GM12878 (cell line): ENCODE measurements around the gene GRIK2. TPM values are rescaled to one million over a fixed set of nuclear protein-coding genes. Genes with fewer than 3 reads are reported as not detected.

ENCODE experiments used
- ATAC-seq: fragments of 200-7000 bp; cut with Tn5 transposase; 3 replicates; pipeline ENCODE4 v1.9.1; 2020; ENCODE audit warnings: mild to moderate bottlenecking, moderate library complexity
- BruUV-seq: library from RNA; stranded (reverse); fragments of 400-500 nt; replicated peaks from 2 replicates; lab custom pipeline; 2021; lab: Mats Ljungman, UMichigan
- CTCF ChIA-PET: fragments of 300-600 bp; sonication (Branson Sonifier 250); formaldehyde crosslinking; extraction: SDS; loops from one replicate; lab custom pipeline; 2021; ENCODE audit warnings: inconsistent platforms; lab: Yijun Ruan, JAX
- POLR2A ChIA-PET: fragments of 350-600 bp; formaldehyde crosslinking; extraction: SDS; loops from one replicate; lab custom pipeline; 2021; ENCODE audit warnings: inconsistent platforms; lab: Charles Lee
- RAD21 ChIA-PET: fragments of 300-600 bp; sonication (Branson Sonifier 250); formaldehyde crosslinking; loops from one replicate; lab custom pipeline; 2023; ENCODE audit warnings: antibody characterized with exemption; ENCODE audit not compliant: unreplicated experiment; lab: Charles Lee
- SMC1A ChIA-PET: fragments of 300-600 bp; sonication (Branson Sonifier 250); formaldehyde crosslinking; loops from one replicate; lab custom pipeline; 2023; ENCODE audit not compliant: unreplicated experiment, uncharacterized antibody; lab: Charles Lee
- DNase-seq: peaks from one replicate; pipeline ENCODE4 v3.0.0-alpha.2; 2011; ENCODE audit warnings: low read depth, low spot score
- FAIRE-seq: peaks from 3 replicates; lab custom pipeline; 2011; peaks lifted over from hg19 to GRCh38; lab: Jason Lieb, UNC
- H2AFZ ChIP-seq: 2 replicates; pipeline ENCODE4 v1.6.0; 2011; ENCODE audit warnings: low read depth, low read length, control low read depth; ENCODE audit not compliant: control insufficient read depth
- H3K27ac ChIP-seq: 2 replicates; pipeline ENCODE4 v1.5.1; 2011; ENCODE audit warnings: control low read depth; ENCODE audit not compliant: control insufficient read depth, insufficient read depth
- H3K27me3 ChIP-seq, 2 experiments: replicated peaks in 1 of 2; 2 replicates each; pipeline versions ENCODE4 v1.6.0 to v1.6.1; 2011; ENCODE audit warnings: low read length in 1 of 2; ENCODE audit not compliant: control insufficient read depth in 2 of 2, insufficient read depth in 2 of 2
- H3K36me3 ChIP-seq, 2 experiments: 2 replicates each; pipeline ENCODE4 v1.5.1; 2011; ENCODE audit warnings: low read length in 1 of 2; ENCODE audit not compliant: control insufficient read depth in 2 of 2, insufficient read depth in 2 of 2
- H3K4me1 ChIP-seq: 2 replicates; pipeline ENCODE4 v1.6.1; 2011; ENCODE audit warnings: mild to moderate bottlenecking, low read length, moderate library complexity, mixed read lengths; ENCODE audit not compliant: control insufficient read depth, insufficient read depth
- H3K4me2 ChIP-seq: 2 replicates; pipeline ENCODE4 v1.6.0; 2011; ENCODE audit warnings: control low read depth; ENCODE audit not compliant: control insufficient read depth, insufficient read depth
- H3K4me3 ChIP-seq: fragments of 200-600 bp; sonication (generic); 2 replicates; pipeline ENCODE4 v1.5.1; 2016
- H3K79me2 ChIP-seq: 2 replicates; pipeline ENCODE4 v1.6.0; 2011; ENCODE audit warnings: low read length; ENCODE audit not compliant: control insufficient read depth, insufficient read depth
- H3K9ac ChIP-seq: 2 replicates; pipeline ENCODE4 v1.8.0; 2011; ENCODE audit warnings: low read length, control low read depth, mixed read lengths; ENCODE audit not compliant: control insufficient read depth, insufficient read depth
- H3K9me3 ChIP-seq: replicated peaks from 3 replicates; pipeline ENCODE4 v1.5.1; 2011; ENCODE audit warnings: mild to moderate bottlenecking, low read length; ENCODE audit not compliant: control insufficient read depth, insufficient read depth
- H4K20me1 ChIP-seq: 2 replicates; pipeline ENCODE4 v1.6.0; 2011; ENCODE audit not compliant: control insufficient read depth, insufficient read depth
- ATF2 ChIP-seq: IDR thresholded peaks from 2 replicates; pipeline ENCODE4 v1.6.1; 2012; ENCODE audit warnings: low read length, inconsistent platforms
- BHLHE40 ChIP-seq, 2 experiments: fragments of 450-650 bp in 1 of 2; IDR thresholded peaks; 2 replicates each; pipeline ENCODE4 v1.6.1; 2011 to 2017; ENCODE audit warnings: low read depth in 2 of 2, borderline replicate concordance in 1 of 2, improper control_type of control experiment in 1 of 2, low read length in 1 of 2, mild to moderate bottlenecking in 1 of 2
- HCFC1 ChIP-seq: fragments of 150-350 bp; IDR thresholded peaks from 2 replicates; pipeline ENCODE4 v1.6.1; 2014; ENCODE audit warnings: low read length
- NFIC ChIP-seq: IDR thresholded peaks from 2 replicates; pipeline ENCODE4 v1.6.1; 2012; ENCODE audit warnings: low read depth, mild to moderate bottlenecking, inconsistent platforms, low read length, moderate library complexity
- NFXL1 ChIP-seq: fragments of 450-650 bp; IDR thresholded peaks from 2 replicates; pipeline ENCODE4 v1.6.1; 2017; ENCODE audit warnings: antibody characterized with exemption, mild to moderate bottlenecking, borderline replicate concordance
- NR2F1 ChIP-seq: fragments of 450-650 bp; conservative IDR thresholded peaks from 2 replicates; pipeline ENCODE4 v1.6.1; 2017; ENCODE audit warnings: mild to moderate bottlenecking
- PAX5 ChIP-seq: IDR thresholded peaks from 2 replicates; pipeline ENCODE4 v1.6.1; 2011; ENCODE audit warnings: low read depth, low read length, borderline replicate concordance
- POLR2AphosphoS2 ChIP-seq: IDR thresholded peaks from 2 replicates; pipeline ENCODE4 v1.6.1; 2011; ENCODE audit warnings: low read depth, mild to moderate bottlenecking, low read length, improper control_type of control experiment, moderate library complexity
- RAD51 ChIP-seq: fragments of 450-650 bp; IDR thresholded peaks from 2 replicates; pipeline ENCODE4 v1.6.1; 2016; ENCODE audit warnings: moderate library complexity, mild to moderate bottlenecking, inconsistent platforms
- RCOR1 ChIP-seq: conservative IDR thresholded peaks from 2 replicates; pipeline ENCODE4 v1.6.1; 2012; ENCODE audit warnings: low read depth, low read length, improper control_type of control experiment
- SP1 ChIP-seq: IDR thresholded peaks from one replicate; pipeline ENCODE4 v1.6.1; 2011; ENCODE audit warnings: low read depth, low read length
- TAF1 ChIP-seq: IDR thresholded peaks from 2 replicates; pipeline ENCODE4 v1.6.1; 2011; ENCODE audit warnings: mild to moderate bottlenecking, low read depth, low read length, borderline replicate concordance
- TCF7 ChIP-seq: IDR thresholded peaks from 2 replicates; pipeline ENCODE4 v1.6.1; 2014; ENCODE audit warnings: antibody characterized with exemption, borderline replicate concordance
- WRNIP1 ChIP-seq: IDR thresholded peaks from 2 replicates; pipeline ENCODE4 v1.6.1; 2011; ENCODE audit warnings: low read depth, low read length, improper control_type of control experiment, borderline replicate concordance
- YBX1 ChIP-seq: fragments of 450-650 bp; IDR thresholded peaks from 2 replicates; pipeline ENCODE4 v1.6.1; 2016; ENCODE audit warnings: antibody characterized with exemption
- ZNF687 ChIP-seq: fragments of 450-650 bp; IDR thresholded peaks from 2 replicates; pipeline ENCODE4 v1.6.1; 2017; ENCODE audit warnings: mild to moderate bottlenecking, moderate library complexity
- WGBS: methylation state at CpG from one replicate; pipeline ENCODE4 v1.1.6; 2016; ENCODE audit warnings: low lambda C conversion rate; ENCODE audit not compliant: insufficient replicate concordance, insufficient coverage; ENCODE audit errors: missing lambda C conversion rate; 5-methylcytosine and 5-hydroxymethylcytosine counted together
- in situ Hi-C: fragments of 300-500 bp; cut with MboI; formaldehyde crosslinking; loops from 9 replicates; pipeline ENCODE4 v1.14.3; 2018; ENCODE audit warnings: mixed read lengths
- intact Hi-C: fragments of 100-400 bp; cut with micrococcal nuclease; formaldehyde crosslinking; loops from one replicate; pipeline ENCODE4 v1.14.2; 2022; ENCODE audit not compliant: unreplicated experiment
- polyA plus RNA-seq, 11 experiments: library from polyadenylated mRNA; depleted of rRNA in 4 of 11; unstranded in 6 of 11; stranded (reverse) in 5 of 11; fragments of >200 nt; fragmentation: Nextera tagmentation in 4 of 11; fragmentation: Illumina TruSeq in 1 of 11; extraction: Ambion mirVana in 4 of 11; extraction: Trizol in 1 of 11; gene quantifications; 1 replicate in 1 of 11; 2 replicates in 10 of 11; pipeline versions ENCODE4 v1.2.1 to v1.2.3, GENCODE V29; 2011 to 2016; ENCODE audit warnings: inconsistent platforms in 2 of 11, missing spikeins in 2 of 11, low read depth in 1 of 11
- total RNA-seq, 4 experiments: library from RNA; depleted of rRNA in 3 of 4; stranded (reverse); fragments of >200 nt in 3 of 4; fragmentation: Illumina TruSeq in 1 of 4; extraction: Trizol in 1 of 4; gene quantifications; 2 replicates each; pipeline versions ENCODE4 v1.2.1 to v1.2.3, GENCODE V29; 2013 to 2021
- TF ChIP-seq, protein P1 (sequence below): fragments of 450-650 bp; IDR thresholded peaks from 2 replicates; pipeline ENCODE4 v1.6.1; 2016; ENCODE audit warnings: mild to moderate bottlenecking, moderate library complexity, borderline replicate concordance

Gene GRIK2
- total and polyA plus RNA-seq, 10 of the 15 experiments (the other 5 are each of a cell fraction or from before 2014, with no cell fraction given) = not detected

- FAIRE-seq (no peak), ATAC-seq (no peak), DNase-seq (no peak)
- 0% methylated on average over 1 of the region's 1 CpG for whole genome bisulfite sequencing
- Histone ChIP-seq H4K20me1 (no peaks in the 10 kb centered on the region), H3K9me3 (no peaks in the 10 kb centered on the region), H3K4me3 (no peak overlapping the region), H3K4me1 (no peaks in the 10 kb centered on the region), H3K79me2 (no peaks in the 10 kb centered on the region), H3K27ac (no peak overlapping the region), H2AFZ (no peak overlapping the region), H3K4me2 (no peak overlapping the region), H3K9ac (no peak overlapping the region), H3K36me3 (no peaks in the 10 kb centered on the region), H3K27me3 (no peaks in the 10 kb centered on the region)
- ChIA-PET SMC1A (interaction anchor here (1.4 kb wide), 1 partner anchor 11 kb away, joined by 3 read pairs; no protein-coding TSS in a partner anchor), RAD21 (no interaction called here), POLR2A (no interaction called here), CTCF (no interaction called here)
- no peak for TF ChIP-seq PAX5
- no peak for TF ChIP-seq YBX1
- no peak for TF ChIP-seq HCFC1
- TF ChIP-seq, protein P1, sequence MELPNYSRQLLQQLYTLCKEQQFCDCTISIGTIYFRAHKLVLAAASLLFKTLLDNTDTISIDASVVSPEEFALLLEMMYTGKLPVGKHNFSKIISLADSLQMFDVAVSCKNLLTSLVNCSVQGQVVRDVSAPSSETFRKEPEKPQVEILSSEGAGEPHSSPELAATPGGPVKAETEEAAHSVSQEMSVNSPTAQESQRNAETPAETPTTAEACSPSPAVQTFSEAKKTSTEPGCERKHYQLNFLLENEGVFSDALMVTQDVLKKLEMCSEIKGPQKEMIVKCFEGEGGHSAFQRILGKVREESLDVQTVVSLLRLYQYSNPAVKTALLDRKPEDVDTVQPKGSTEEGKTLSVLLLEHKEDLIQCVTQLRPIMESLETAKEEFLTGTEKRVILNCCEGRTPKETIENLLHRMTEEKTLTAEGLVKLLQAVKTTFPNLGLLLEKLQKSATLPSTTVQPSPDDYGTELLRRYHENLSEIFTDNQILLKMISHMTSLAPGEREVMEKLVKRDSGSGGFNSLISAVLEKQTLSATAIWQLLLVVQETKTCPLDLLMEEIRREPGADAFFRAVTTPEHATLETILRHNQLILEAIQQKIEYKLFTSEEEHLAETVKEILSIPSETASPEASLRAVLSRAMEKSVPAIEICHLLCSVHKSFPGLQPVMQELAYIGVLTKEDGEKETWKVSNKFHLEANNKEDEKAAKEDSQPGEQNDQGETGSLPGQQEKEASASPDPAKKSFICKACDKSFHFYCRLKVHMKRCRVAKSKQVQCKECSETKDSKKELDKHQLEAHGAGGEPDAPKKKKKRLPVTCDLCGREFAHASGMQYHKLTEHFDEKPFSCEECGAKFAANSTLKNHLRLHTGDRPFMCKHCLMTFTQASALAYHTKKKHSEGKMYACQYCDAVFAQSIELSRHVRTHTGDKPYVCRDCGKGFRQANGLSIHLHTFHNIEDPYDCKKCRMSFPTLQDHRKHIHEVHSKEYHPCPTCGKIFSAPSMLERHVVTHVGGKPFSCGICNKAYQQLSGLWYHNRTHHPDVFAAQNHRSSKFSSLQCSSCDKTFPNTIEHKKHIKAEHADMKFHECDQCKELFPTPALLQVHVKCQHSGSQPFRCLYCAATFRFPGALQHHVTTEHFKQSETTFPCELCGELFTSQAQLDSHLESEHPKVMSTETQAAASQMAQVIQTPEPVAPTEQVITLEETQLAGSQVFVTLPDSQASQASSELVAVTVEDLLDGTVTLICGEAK = no peak
- TF ChIP-seq BHLHE40 (IDR thresholded peaks at IDR 0.05; ENCODE audit: borderline replicate concordance in 1 of 2, low read depth in 2 of 2, low read length in 1 of 2) = no peak
- no peak for TF ChIP-seq RAD51
- no peak for TF ChIP-seq TCF7
- TF ChIP-seq SP1 = no peak
- TF ChIP-seq ZNF687 = no peak
- TF ChIP-seq RCOR1 = no peak
- no peak for TF ChIP-seq TAF1
- no peak for TF ChIP-seq NFXL1
- TF ChIP-seq WRNIP1 = no peak
- TF ChIP-seq NR2F1 = no peak
- TF ChIP-seq NFIC = no peak
- no peak for TF ChIP-seq POLR2AphosphoS2
- TF ChIP-seq ATF2 = no peak
- in situ Hi-C loops = no loop called here
- intact Hi-C loops = no loop called here
- no TSS peak for BruUV-seq
Measured at GRCh38 chr6:101765281-101765680, 371.8 kb downstream of the GRIK2 start.
